Hepatocyte (in vitro differentiated cells): ENCODE measurements around the gene EXOC1. TPM values are rescaled to one million over a fixed set of nuclear protein-coding genes. Genes with fewer than 3 reads are reported as not detected.
A peak's percentile ranks its signal among the peaks of the same experiment; 100 is the strongest.

ENCODE experiments used
- DNase-seq: peaks from one replicate; pipeline ENCODE4 v3.0.0-alpha.2; 2016; ENCODE audit warnings: low spot score
- H2AFZ ChIP-seq: fragments of 200-600 bp; sonication (generic); 2 replicates; pipeline ENCODE4 v1.6.0; 2016; ENCODE audit warnings: antibody characterized with exemption, mild to moderate bottlenecking
- H3K27ac ChIP-seq: fragments of 200-600 bp; sonication (generic); 2 replicates; pipeline ENCODE4 v1.5.1; 2016; ENCODE audit warnings: mild to moderate bottlenecking
- H3K27me3 ChIP-seq: fragments of 200-600 bp; sonication (generic); 2 replicates; pipeline ENCODE4 v1.6.1; 2016
- H3K36me3 ChIP-seq: fragments of 200-600 bp; sonication (generic); replicated peaks from 2 replicates; pipeline ENCODE4 v1.5.1; 2016; ENCODE audit warnings: low read depth; ENCODE audit not compliant: insufficient read depth
- H3K4me1 ChIP-seq: fragments of 200-600 bp; sonication (generic); 2 replicates; pipeline ENCODE4 v1.5.1; 2016; ENCODE audit warnings: mild to moderate bottlenecking, moderate library complexity; ENCODE audit not compliant: insufficient read depth
- H3K4me2 ChIP-seq: fragments of 200-600 bp; sonication (generic); 2 replicates; pipeline ENCODE4 v1.6.0; 2016
- H3K4me3 ChIP-seq: fragments of 200-600 bp; sonication (generic); 2 replicates; pipeline ENCODE4 v1.5.1; 2016; ENCODE audit warnings: mild to moderate bottlenecking
- H3K79me2 ChIP-seq: fragments of 200-600 bp; sonication (generic); 2 replicates; pipeline ENCODE4 v1.6.0; 2017; ENCODE audit warnings: mild to moderate bottlenecking
- H3K9me2 ChIP-seq: fragments of 200-600 bp; sonication (generic); replicated peaks from 2 replicates; pipeline ENCODE4 v1.6.0; 2017; ENCODE audit warnings: mild to moderate bottlenecking; ENCODE audit not compliant: insufficient read depth
- H3K9me3 ChIP-seq: fragments of 200-600 bp; sonication (generic); 2 replicates; pipeline ENCODE4 v1.5.1; 2016; ENCODE audit warnings: low read depth, mild to moderate bottlenecking
- H4K20me1 ChIP-seq: fragments of 200-600 bp; sonication (generic); 2 replicates; pipeline ENCODE4 v1.6.0; 2016; ENCODE audit warnings: mild to moderate bottlenecking; ENCODE audit not compliant: insufficient read depth, poor library complexity, severe bottlenecking
- CTCF ChIP-seq: fragments of 200-600 bp; sonication (generic); IDR thresholded peaks from 2 replicates; pipeline ENCODE4 v1.5.1; 2016; ENCODE audit warnings: antibody characterized with exemption, mild to moderate bottlenecking; ENCODE audit not compliant: poor library complexity
- EZH2 ChIP-seq: fragments of 200-600 bp; sonication (generic); IDR thresholded peaks from 2 replicates; pipeline ENCODE4 v1.6.1; 2016; ENCODE audit warnings: antibody characterized with exemption, mild to moderate bottlenecking, borderline replicate concordance
- EZH2phosphoT487 ChIP-seq: fragments of 200-600 bp; sonication (generic); IDR thresholded peaks from one replicate; pipeline ENCODE4 v1.6.1; 2018; ENCODE audit warnings: antibody characterized with exemption, mild to moderate bottlenecking, low read depth, moderate library complexity; ENCODE audit not compliant: unreplicated experiment, severe bottlenecking
- WGBS: methylation state at CpG from one replicate; pipeline ENCODE4 v1.1.6; 2016; ENCODE audit warnings: low lambda C conversion rate; ENCODE audit errors: missing lambda C conversion rate; 5-methylcytosine and 5-hydroxymethylcytosine counted together
- polyA plus RNA-seq: library from polyadenylated mRNA; unstranded; fragments of >200 nt; fragmentation: Nextera tagmentation; extraction: Ambion mirVana; gene quantifications from 2 replicates; pipeline ENCODE4 v1.2.1, GENCODE V29; 2016
- total RNA-seq: library from RNA; depleted of rRNA; stranded (reverse); fragments of >200 nt; gene quantifications from 2 replicates; pipeline ENCODE4 v1.2.3, GENCODE V29; 2014

Gene EXOC1
- 28.1 and 31.4 TPM in 2 replicates for total RNA-seq
- 15.7 and 22.7 TPM in 2 replicates for polyA plus RNA-seq

- peak; percentile 98 for DNase-seq
- peaks cover 34% of the 10 kb centered on the region for H3K79me2 ChIP-seq
- H3K4me1 ChIP-seq: peaks cover 7% of the 10 kb centered on the region
- H3K9me2 ChIP-seq: no peaks in the 10 kb centered on the region
- H3K36me3 ChIP-seq: no peaks in the 10 kb centered on the region
- peak within 1 kb of the TSS; percentile 81 for H3K27ac ChIP-seq
- WGBS: under 1% methylated on average over 49 of the region's 50 CpGs
- peak within 1 kb of the TSS; percentile 67 for H3K4me3 ChIP-seq
- no peaks in the 10 kb centered on the region for H3K9me3 ChIP-seq
- H2AFZ ChIP-seq: peak within 1 kb of the TSS; percentile 88
- no peak for TF ChIP-seq EZH2phosphoT487
- TF ChIP-seq CTCF: no peak
- no peak for TF ChIP-seq EZH2
- peak within 1 kb of the TSS; percentile 85 for H3K4me2 ChIP-seq
- no peaks in the 10 kb centered on the region for H4K20me1 ChIP-seq
- H3K27me3 ChIP-seq: no peaks in the 10 kb centered on the region
Observed at GRCh38 chr4:55853484-55854046, at the start of gene EXOC1. EXOC1 (plus strand) TSS chr4:55853648; CDS start chr4:55858324, 4,676 bp downstream.

DNA sequence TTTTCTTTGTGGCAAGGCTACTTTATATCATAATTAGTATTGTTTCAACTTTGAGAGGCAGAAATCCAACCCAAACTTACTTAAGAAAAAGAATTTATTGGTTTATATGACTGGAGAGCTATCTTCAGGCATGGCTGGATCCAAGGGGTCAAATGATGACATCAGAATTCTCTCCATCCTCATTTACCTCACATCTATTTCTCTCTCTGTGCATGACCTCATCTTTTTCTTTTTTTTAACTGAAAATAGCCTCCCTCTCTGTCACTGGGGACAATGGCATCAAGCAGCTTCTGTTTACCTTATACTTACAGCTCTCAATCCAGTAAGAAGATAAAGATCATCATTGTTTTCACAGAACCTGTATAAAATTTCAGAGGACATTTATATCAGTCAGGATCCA is 45.9 kb upstream of the EXOC1 start:
- Histone ChIP-seq H3K79me2 (no peaks in the 10 kb centered on the region), H3K4me2 (no peak overlapping the region), H2AFZ (no peak overlapping the region), H3K9me2 (no peaks in the 10 kb centered on the region), H3K27me3 (no peaks in the 10 kb centered on the region), H4K20me1 (no peaks in the 10 kb centered on the region), H3K4me1 (no peaks in the 10 kb centered on the region), H3K27ac (no peak overlapping the region), H3K36me3 (no peaks in the 10 kb centered on the region), H3K9me3 (no peaks in the 10 kb centered on the region), H3K4me3 (no peak overlapping the region)
- TF ChIP-seq EZH2phosphoT487: no peak
- no peak for TF ChIP-seq CTCF
- TF ChIP-seq EZH2: no peak
- DNase-seq: no peak

DNA sequence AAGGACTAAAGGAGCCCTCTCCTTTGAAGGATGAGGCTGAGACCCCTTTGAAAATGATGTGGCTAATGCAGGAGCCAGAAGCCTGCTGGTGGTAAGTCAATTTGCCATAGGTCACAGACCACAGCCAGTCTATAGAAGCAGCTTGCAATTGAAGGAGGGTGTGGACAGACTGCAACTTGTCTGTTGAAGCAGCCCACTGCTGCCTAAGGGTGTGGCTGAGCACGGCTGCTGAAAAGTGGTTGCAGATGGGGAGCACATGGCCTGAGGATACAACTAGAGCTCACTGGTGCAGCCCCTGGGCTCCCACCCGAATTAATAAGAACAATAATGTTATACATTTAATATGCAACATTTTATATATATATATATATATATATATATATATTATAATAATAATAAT is 45.3 kb upstream of the EXOC1 start:
- 52% methylated on average over 2 of the region's 2 CpGs for WGBS
- Histone ChIP-seq H3K79me2 (no peaks in the 10 kb centered on the region), H3K4me1 (no peaks in the 10 kb centered on the region), H3K36me3 (no peaks in the 10 kb centered on the region), H3K4me2 (no peak overlapping the region), H2AFZ (no peak overlapping the region), H3K9me3 (no peaks in the 10 kb centered on the region), H3K27me3 (no peaks in the 10 kb centered on the region), H3K9me2 (no peaks in the 10 kb centered on the region), H3K27ac (no peak overlapping the region), H3K4me3 (no peak overlapping the region), H4K20me1 (no peaks in the 10 kb centered on the region)
- DNase-seq: no peak
- TF ChIP-seq EZH2phosphoT487 (no peak), CTCF (no peak), EZH2 (no peak)

- TF ChIP-seq EZH2: no peak
- H3K4me1 ChIP-seq: no peaks in the 10 kb centered on the region
- DNase-seq: no peak
- no peaks in the 10 kb centered on the region for H3K79me2 ChIP-seq
- H3K36me3 ChIP-seq: no peaks in the 10 kb centered on the region
- H3K4me3 ChIP-seq: no peak overlapping the region
- no peak overlapping the region for H3K4me2 ChIP-seq
- no peak overlapping the region for H2AFZ ChIP-seq
- H3K9me3 ChIP-seq: no peaks in the 10 kb centered on the region
- no peaks in the 10 kb centered on the region for H3K9me2 ChIP-seq
- no peaks in the 10 kb centered on the region for H3K27me3 ChIP-seq
- WGBS: 48% methylated on average over 5 of the region's 5 CpGs
- H4K20me1 ChIP-seq: no peaks in the 10 kb centered on the region
- no peak overlapping the region for H3K27ac ChIP-seq
Observed at GRCh38 chr4:55808632-55809031, 44.8 kb upstream of the EXOC1 start.
